Stimulated activated naive B cell treated with anti-CD40 and anti-IgM and Interleukin-4, amounts not matched to agents 10 μg/mL and 1 μg/mL and 100 μg/mL, for 72 hours (primary cell): ENCODE measurements around the gene PDE1C.
"Not testable (repeated sequence)": the region's sequence is repeated elsewhere in the genome, so short reads cannot be mapped to it uniquely, and the experiment has no call there.

ENCODE experiments used
- ATAC-seq, 2 donors: fragments of 150-1000 bp; cut with Tn5 transposase; replicated peaks; 2 replicates each; pipeline ENCODE4 v1.10.0; 2021; ENCODE audit warnings: moderate library complexity in 1 of 2
- DNase-seq: peaks from one replicate; pipeline ENCODE4 v3.0.0; 2021
- H3K27ac Mint-ChIP-seq: one replicate; pipeline ENCODE4 v1.8.0; 2022; ENCODE audit warnings: mild to moderate bottlenecking, mixed read lengths
- H3K27me3 Mint-ChIP-seq, 2 donors: one replicate each; pipeline ENCODE4 v1.8.0; 2022; ENCODE audit warnings: mixed read lengths in 2 of 2
- H3K36me3 Mint-ChIP-seq, 2 donors: one replicate each; pipeline ENCODE4 v1.8.0; 2022; ENCODE audit warnings: mixed read lengths in 2 of 2, mild to moderate bottlenecking in 1 of 2
- H3K4me1 Mint-ChIP-seq, 2 donors: one replicate each; pipeline ENCODE4 v1.8.0; 2022; ENCODE audit warnings: mixed read lengths in 2 of 2, mild to moderate bottlenecking in 1 of 2
- H3K4me3 Mint-ChIP-seq, 2 donors: one replicate each; pipeline ENCODE4 v1.8.0; 2022; ENCODE audit warnings: mild to moderate bottlenecking in 2 of 2, mixed read lengths in 2 of 2, moderate library complexity in 1 of 2
- H3K9me3 Mint-ChIP-seq, 2 donors: one replicate each; pipeline ENCODE4 v1.8.0; 2022; ENCODE audit warnings: mixed read lengths in 2 of 2, mild to moderate bottlenecking in 1 of 2

The PDE1C gene

GRCh38 chr7:32089678-32090077 is 19.5 kb upstream of the PDE1C start:
- no peaks in the 10 kb centered on the region for H3K36me3 Mint-ChIP-seq
- DNase-seq (no peak), ATAC-seq (no peak)
- no peak overlapping the region for H3K4me3 Mint-ChIP-seq
- H3K27me3 Mint-ChIP-seq: no peaks in the 10 kb centered on the region
- no peak overlapping the region for H3K27ac Mint-ChIP-seq
- no peaks in the 10 kb centered on the region for H3K9me3 Mint-ChIP-seq
- no peaks in the 10 kb centered on the region for H3K4me1 Mint-ChIP-seq

GRCh38 chr7:32089256-32089655 is 19.0 kb upstream of the PDE1C start:
- H3K9me3 Mint-ChIP-seq: peaks cover 0 to 2% of the 10 kb centered on the region in 2 donors
- no peak for DNase-seq
- no peaks in the 10 kb centered on the region for H3K4me1 Mint-ChIP-seq
- no peak for ATAC-seq
- no peaks in the 10 kb centered on the region for H3K27me3 Mint-ChIP-seq
- no peaks in the 10 kb centered on the region for H3K36me3 Mint-ChIP-seq
- no peak overlapping the region for H3K4me3 Mint-ChIP-seq
- H3K27ac Mint-ChIP-seq: no peak overlapping the region

- no peaks in the 10 kb centered on the region for H3K4me1 Mint-ChIP-seq
- peaks cover 0 to 2% of the 10 kb centered on the region in 2 donors for H3K9me3 Mint-ChIP-seq
- no peak for ATAC-seq
- no peak for DNase-seq
- no peaks in the 10 kb centered on the region for H3K36me3 Mint-ChIP-seq
- no peaks in the 10 kb centered on the region for H3K27me3 Mint-ChIP-seq
- no peak overlapping the region for H3K27ac Mint-ChIP-seq
- H3K4me3 Mint-ChIP-seq: no peak overlapping the region
Measured at GRCh38 chr7:32088451-32088881, 18.3 kb upstream of the PDE1C start.

GRCh38 chr7:32079510-32079909 is 9.3 kb upstream of the PDE1C start:
- Mint-ChIP-seq H3K9me3 (peaks cover 3 to 4% of the 10 kb centered on the region in 2 donors), H3K4me1 (no peaks in the 10 kb centered on the region), H3K4me3 (no peak overlapping the region), H3K36me3 (no peaks in the 10 kb centered on the region), H3K27me3 (peaks cover 4 to 5% of the 10 kb centered on the region in 2 donors), H3K27ac (no peak overlapping the region)
- ATAC-seq: no peak
- no peak for DNase-seq

DNA sequence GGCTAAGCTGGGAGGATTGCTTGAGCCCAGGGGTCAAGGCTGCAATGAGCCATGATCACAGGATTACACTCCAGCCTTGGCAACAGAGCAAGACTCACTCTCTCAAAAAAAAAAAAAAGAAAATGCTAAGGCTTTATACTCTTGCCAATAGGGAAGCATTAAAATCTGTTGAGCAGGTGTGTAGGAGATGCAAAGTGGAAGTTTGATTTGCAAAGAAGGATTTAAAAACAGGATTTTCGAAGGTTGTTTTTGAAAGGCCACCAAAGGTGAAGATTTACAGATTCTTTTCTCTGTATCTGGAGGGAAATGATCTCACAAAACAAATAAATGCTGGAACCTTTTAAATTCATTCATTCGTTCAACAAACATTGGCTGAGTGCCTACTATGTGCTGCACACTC is 8.6 kb upstream of the PDE1C start:
- ATAC-seq (no peak), DNase-seq (no peak)
- Mint-ChIP-seq H3K4me3 (no peak overlapping the region), H3K9me3 (peaks cover 2 to 4% of the 10 kb centered on the region in 2 donors), H3K4me1 (no peaks in the 10 kb centered on the region), H3K36me3 (no peaks in the 10 kb centered on the region), H3K27ac (no peak overlapping the region), H3K27me3 (peaks cover 7% of the 10 kb centered on the region in 2 donors)

GRCh38 chr7:32077806-32078205 is 7.6 kb upstream of the PDE1C start:
- peaks cover 9 to 13% of the 10 kb centered on the region in 2 donors for H3K27me3 Mint-ChIP-seq
- DNase-seq: no peak
- ATAC-seq: no peak
- H3K4me3 Mint-ChIP-seq: no peak overlapping the region
- no peaks in the 10 kb centered on the region for H3K36me3 Mint-ChIP-seq
- no peak overlapping the region for H3K27ac Mint-ChIP-seq
- peaks cover 0 to 4% of the 10 kb centered on the region in 2 donors for H3K9me3 Mint-ChIP-seq
- H3K4me1 Mint-ChIP-seq: no peaks in the 10 kb centered on the region

GRCh38 chr7:32076802-32077201 is 6.6 kb upstream of the PDE1C start:
- H3K36me3 Mint-ChIP-seq, H3K4me1 Mint-ChIP-seq, DNase-seq, H3K27ac Mint-ChIP-seq, H3K4me3 Mint-ChIP-seq, ATAC-seq, H3K9me3 Mint-ChIP-seq: not testable (repeated sequence)
- peaks cover 16 to 18% of the 10 kb centered on the region in 2 donors for H3K27me3 Mint-ChIP-seq

- Mint-ChIP-seq H3K27me3 (peaks cover 23 to 25% of the 10 kb centered on the region in 2 donors), H3K4me1 (peaks cover 0 to 6% of the 10 kb centered on the region in 2 donors), H3K9me3 (peaks cover 0 to 4% of the 10 kb centered on the region in 2 donors), H3K36me3 (no peaks in the 10 kb centered on the region), H3K27ac (no peak overlapping the region), H3K4me3 (no peak overlapping the region)
- no peak for DNase-seq
- ATAC-seq: no peak
Measured at GRCh38 chr7:32075612-32076011, 5.4 kb upstream of the PDE1C start.

DNA sequence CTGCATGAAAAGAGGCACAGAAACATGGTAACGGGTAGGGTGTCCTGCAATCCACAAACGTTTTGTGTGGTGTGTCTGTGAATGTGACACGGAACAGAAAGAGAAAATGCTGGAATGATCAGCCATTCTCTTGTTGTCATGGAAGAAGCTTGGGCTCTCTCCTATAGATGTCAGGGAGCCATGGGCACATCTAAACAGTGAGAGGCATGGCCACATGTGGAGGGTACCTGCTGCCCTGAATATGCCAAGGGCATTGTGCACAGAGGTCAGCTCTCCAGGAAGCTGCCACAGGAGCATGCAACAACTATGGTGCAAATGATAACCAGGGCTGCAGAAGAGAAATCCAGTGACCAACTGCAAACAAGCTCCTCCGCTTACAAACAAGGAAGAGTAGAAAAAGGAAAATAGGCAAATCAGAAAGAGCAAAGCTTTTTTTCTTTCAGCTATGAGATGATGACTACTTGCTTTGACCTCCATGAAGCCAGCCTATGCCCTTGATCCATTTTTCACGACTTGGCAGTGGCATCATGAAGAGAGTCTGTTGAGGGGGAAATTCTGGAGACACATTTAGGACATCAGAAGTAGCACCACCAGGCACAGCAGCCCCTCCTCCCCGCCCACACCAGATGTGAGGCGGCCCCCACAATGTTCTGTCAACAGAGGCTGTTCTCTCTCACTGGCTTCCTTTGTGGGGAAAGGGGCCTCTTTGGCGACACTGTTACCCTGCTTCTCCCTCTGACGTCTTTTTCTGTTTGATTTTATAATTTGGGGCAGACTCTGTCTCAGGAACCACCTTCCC is 4.8 kb upstream of the PDE1C start:
- ATAC-seq: no peak
- peaks cover 29 to 32% of the 10 kb centered on the region in 2 donors for H3K27me3 Mint-ChIP-seq
- peaks cover under 1 to 12% of the 10 kb centered on the region in 2 donors for H3K4me1 Mint-ChIP-seq
- H3K36me3 Mint-ChIP-seq: no peaks in the 10 kb centered on the region
- H3K27ac Mint-ChIP-seq: no peak overlapping the region
- H3K4me3 Mint-ChIP-seq: no peak overlapping the region
- DNase-seq: no peak
- H3K9me3 Mint-ChIP-seq: peaks cover 0 to 4% of the 10 kb centered on the region in 2 donors

DNA sequence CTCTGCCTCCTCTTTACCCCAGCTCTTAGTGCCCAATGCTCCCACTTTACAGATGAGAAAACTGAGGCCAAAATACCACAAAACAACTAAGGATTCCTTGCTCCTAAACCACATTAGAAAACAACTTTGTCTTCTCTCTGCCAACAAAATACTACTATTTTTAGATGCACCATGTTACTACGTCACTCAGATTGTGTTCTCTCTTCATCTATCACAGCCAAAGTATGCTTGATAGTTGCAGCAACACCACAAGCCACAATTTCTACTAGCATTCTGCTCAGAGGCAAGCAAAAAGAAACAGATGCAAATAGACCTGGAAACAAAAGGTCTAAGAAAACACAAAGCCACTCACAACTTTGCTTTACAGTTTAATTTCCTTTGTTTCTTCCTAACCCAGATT is 3.3 kb upstream of the PDE1C start:
- ATAC-seq: no peak
- Mint-ChIP-seq H3K27ac (no peak overlapping the region), H3K4me1 (peaks cover 3 to 12% of the 10 kb centered on the region in 2 donors)

GRCh38 chr7:32072397-32072796 is 2.2 kb upstream of the PDE1C start:
- Mint-ChIP-seq H3K4me3 (no peak overlapping the region), H3K36me3 (no peaks in the 10 kb centered on the region), H3K9me3 (no peaks in the 10 kb centered on the region), H3K27ac (no peak overlapping the region), H3K27me3 (peaks cover 36 to 44% of the 10 kb centered on the region in 2 donors), H3K4me1 (peaks cover 3 to 12% of the 10 kb centered on the region in 2 donors)
- no peak for DNase-seq
- peak in 1 of 2 donors; percentile 27 for ATAC-seq

More for the DNA sequence above, 3.3 kb upstream of the PDE1C start:
- Mint-ChIP-seq H3K27me3 (peaks cover 36 to 42% of the 10 kb centered on the region in 2 donors), H3K36me3 (no peaks in the 10 kb centered on the region), H3K9me3 (peaks cover 0 to 4% of the 10 kb centered on the region in 2 donors), H3K4me3 (no peak overlapping the region)
- DNase-seq: no peak

- H3K36me3 Mint-ChIP-seq: no peaks in the 10 kb centered on the region
- H3K27ac Mint-ChIP-seq: no peak overlapping the region
- ATAC-seq: no peak
- peaks cover 3 to 12% of the 10 kb centered on the region in 2 donors for H3K4me1 Mint-ChIP-seq
- DNase-seq: no peak
- no peaks in the 10 kb centered on the region for H3K9me3 Mint-ChIP-seq
- no peak overlapping the region for H3K4me3 Mint-ChIP-seq
- H3K27me3 Mint-ChIP-seq: peaks cover 36 to 44% of the 10 kb centered on the region in 2 donors
Measured at GRCh38 chr7:32071466-32072091, 1.4 kb upstream of the PDE1C start.

- Mint-ChIP-seq H3K4me3 (no peak overlapping the region), H3K27ac (no peak overlapping the region), H3K4me1 (peaks cover 3 to 12% of the 10 kb centered on the region in 2 donors)
Measured at GRCh38 chr7:32070051-32070405, 179 bp downstream of the PDE1C start.

DNA sequence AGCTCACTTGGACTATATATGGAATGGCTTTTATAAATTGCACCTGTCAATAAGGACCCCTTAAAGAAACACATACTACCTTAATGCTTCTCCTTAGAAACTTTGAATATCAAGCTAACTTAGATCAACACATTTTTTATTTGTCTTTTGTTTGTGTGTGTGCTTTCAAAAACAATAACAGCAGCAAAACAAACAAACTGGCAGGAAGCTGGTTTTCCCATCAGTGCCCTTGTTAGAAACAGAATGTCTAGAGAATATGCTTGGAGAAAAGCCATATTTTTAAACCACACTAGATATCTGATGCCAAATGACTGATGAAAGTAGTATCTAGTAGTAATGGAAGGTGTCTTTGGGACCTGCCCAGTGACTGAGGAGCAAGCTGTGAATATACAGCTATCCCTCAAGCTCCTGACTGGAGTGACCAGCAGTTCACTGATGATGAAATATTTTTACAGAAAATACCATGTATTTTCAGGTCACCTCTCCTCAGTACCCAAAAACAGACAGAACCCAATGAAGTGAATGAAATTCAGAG is 1.0 kb downstream of the PDE1C start:
- no peak overlapping the region for H3K27ac Mint-ChIP-seq
- peaks cover 3 to 12% of the 10 kb centered on the region in 2 donors for H3K4me1 Mint-ChIP-seq
- ATAC-seq (no peak), DNase-seq (no peak)
- H3K27me3 Mint-ChIP-seq: peaks cover 29 to 37% of the 10 kb centered on the region in 2 donors
- no peaks in the 10 kb centered on the region for H3K36me3 Mint-ChIP-seq
- no peak overlapping the region for H3K4me3 Mint-ChIP-seq
- no peaks in the 10 kb centered on the region for H3K9me3 Mint-ChIP-seq

More at GRCh38 chr7:32070051-32070405, 179 bp downstream of the PDE1C start:
- Mint-ChIP-seq H3K27me3 (peaks cover 36 to 44% of the 10 kb centered on the region in 2 donors), H3K9me3 (no peaks in the 10 kb centered on the region), H3K36me3 (no peaks in the 10 kb centered on the region)
- ATAC-seq: no peak
- no peak for DNase-seq
